ENCODE measurements around the gene CYP2D6. TPM values are rescaled to one million over a fixed set of nuclear protein-coding genes. Genes with fewer than 3 reads are reported as not detected.
A peak's percentile ranks its signal among the peaks of the same experiment; 100 is the strongest.

CYP2D6 gene
- total RNA-seq, 1 experiment from 2014 or later, result 6.7 TPM

DNA sequence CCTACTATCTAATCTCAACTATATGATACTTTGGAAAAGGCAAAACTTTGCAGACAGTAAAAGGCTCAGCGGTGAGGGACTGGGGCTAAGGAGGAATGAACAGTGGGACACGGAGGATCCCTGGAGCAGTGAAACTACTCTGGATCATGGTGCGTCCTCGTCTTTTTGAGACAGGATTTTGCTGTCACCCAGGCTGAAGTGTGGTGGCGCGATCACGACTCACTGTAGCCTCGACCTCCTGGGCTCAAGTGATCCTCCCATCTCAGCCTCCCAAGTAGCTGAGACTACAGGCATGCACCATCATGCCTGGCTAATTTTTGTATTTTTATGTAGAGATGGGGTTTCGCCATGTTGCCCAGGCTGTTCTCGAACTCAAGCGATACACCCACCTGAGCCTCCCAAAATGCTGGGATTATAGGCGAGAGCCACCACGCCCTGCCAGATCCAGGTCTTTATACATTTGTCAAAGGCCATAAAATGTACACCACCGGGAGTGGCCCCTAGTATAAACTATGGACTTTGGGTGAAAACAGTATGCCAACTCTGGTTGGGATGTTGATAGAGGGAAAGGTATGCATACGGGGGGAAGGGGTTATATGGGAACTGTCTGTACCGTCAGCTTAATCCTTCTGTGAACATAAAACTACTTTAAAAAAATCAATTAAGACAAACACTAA lies 28.0 kb upstream of the CYP2D6 start:
- Histone ChIP-seq H4K20me1 (ENCODE audit: insufficient read depth) (peaks cover 10% of the 10 kb centered on the region; the same call in 1 of the 2 replicates), H3K27me3 (ENCODE audit: insufficient read depth, low read depth) (no peaks in the 10 kb centered on the region), H3K9me3 (ENCODE audit: insufficient read depth, low read depth) (no peaks in the 10 kb centered on the region), H3K4me2 (no peak overlapping the region), H3K9me2 (ENCODE audit: insufficient read depth) (no peaks in the 10 kb centered on the region), H3K4me1 (replicated peaks; ENCODE audit: insufficient read depth) (no peaks in the 10 kb centered on the region), H3K4me3 (no peak overlapping the region), H3K36me3 (ENCODE audit: low read depth) (0 out of 2 replicates have a peak, but pooled peaks cover 10% of the 10 kb centered on the region), H3K27ac (no peak overlapping the region), H2AFZ (no peak overlapping the region), H3F3A (ENCODE audit: insufficient read depth, low read depth) (peaks cover 7% of the 10 kb centered on the region; the same call in 1 of the 2 replicates), H3K79me2 (ENCODE audit: low read depth) (no peaks in the 10 kb centered on the region)
- intact Hi-C loops (cut with micrococcal nuclease; ENCODE audit: unreplicated experiment), result no loop called here
- BruUV-seq (replicated peaks), result no TSS peak
- no peak for TF ChIP-seq EZH2 (IDR thresholded peaks at IDR 0.05; ENCODE audit: low read depth)
- TF ChIP-seq, protein P1, sequence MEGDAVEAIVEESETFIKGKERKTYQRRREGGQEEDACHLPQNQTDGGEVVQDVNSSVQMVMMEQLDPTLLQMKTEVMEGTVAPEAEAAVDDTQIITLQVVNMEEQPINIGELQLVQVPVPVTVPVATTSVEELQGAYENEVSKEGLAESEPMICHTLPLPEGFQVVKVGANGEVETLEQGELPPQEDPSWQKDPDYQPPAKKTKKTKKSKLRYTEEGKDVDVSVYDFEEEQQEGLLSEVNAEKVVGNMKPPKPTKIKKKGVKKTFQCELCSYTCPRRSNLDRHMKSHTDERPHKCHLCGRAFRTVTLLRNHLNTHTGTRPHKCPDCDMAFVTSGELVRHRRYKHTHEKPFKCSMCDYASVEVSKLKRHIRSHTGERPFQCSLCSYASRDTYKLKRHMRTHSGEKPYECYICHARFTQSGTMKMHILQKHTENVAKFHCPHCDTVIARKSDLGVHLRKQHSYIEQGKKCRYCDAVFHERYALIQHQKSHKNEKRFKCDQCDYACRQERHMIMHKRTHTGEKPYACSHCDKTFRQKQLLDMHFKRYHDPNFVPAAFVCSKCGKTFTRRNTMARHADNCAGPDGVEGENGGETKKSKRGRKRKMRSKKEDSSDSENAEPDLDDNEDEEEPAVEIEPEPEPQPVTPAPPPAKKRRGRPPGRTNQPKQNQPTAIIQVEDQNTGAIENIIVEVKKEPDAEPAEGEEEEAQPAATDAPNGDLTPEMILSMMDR (conservative IDR thresholded peaks at IDR 0.05), result no peak
- CTCF ChIA-PET, result no interaction called here
- POLR2A ChIA-PET (ENCODE audit: unreplicated experiment), result interaction anchor here (0.6 kb wide), 1 partner anchor 34 kb away, joined by 3 read pairs; no protein-coding TSS in a partner anchor
- no peak for DNase-seq

DNA sequence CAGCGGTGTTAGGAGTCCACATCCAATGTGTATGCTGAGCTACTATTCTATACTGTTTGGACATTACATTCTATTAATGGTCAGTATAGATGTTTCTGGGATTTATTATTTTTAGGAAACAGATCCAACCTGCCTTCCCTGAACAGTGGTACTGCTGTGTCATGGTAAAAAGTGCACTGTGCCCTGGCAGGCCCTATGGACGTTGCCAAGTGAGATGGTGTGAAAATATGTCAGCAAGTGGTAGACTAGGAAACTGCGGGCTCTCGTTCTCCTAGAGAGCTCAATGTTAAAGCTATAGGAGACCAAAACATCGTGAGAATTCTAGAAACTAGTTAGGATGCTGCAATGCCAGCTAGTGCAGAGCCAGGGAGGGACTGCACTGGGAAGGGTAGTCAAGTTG lies 26.0 kb upstream of the CYP2D6 start:
- intact Hi-C loops (cut with micrococcal nuclease; ENCODE audit: unreplicated experiment), result no loop called here
- DNase-seq, result no peak
- ChIA-PET CTCF (no interaction called here), POLR2A (ENCODE audit: unreplicated experiment) (interaction anchor here (0.5 kb wide), 1 partner anchor 97 kb away, joined by 5 read pairs; no protein-coding TSS in a partner anchor)
- Histone ChIP-seq H3K79me2 (ENCODE audit: low read depth) (no peaks in the 10 kb centered on the region), H3K36me3 (ENCODE audit: low read depth) (0 out of 2 replicates have a peak, but pooled peaks cover 10% of the 10 kb centered on the region), H3K4me1 (replicated peaks; ENCODE audit: insufficient read depth) (no peaks in the 10 kb centered on the region), H4K20me1 (ENCODE audit: insufficient read depth) (peaks cover 5% of the 10 kb centered on the region; the same call in 1 of the 2 replicates), H3F3A (ENCODE audit: insufficient read depth, low read depth) (peaks cover 7% of the 10 kb centered on the region; the same call in 1 of the 2 replicates), H3K27ac (no peak overlapping the region), H3K4me2 (no peak overlapping the region), H3K4me3 (no peak overlapping the region), H2AFZ (no peak overlapping the region), H3K9me2 (ENCODE audit: insufficient read depth) (no peaks in the 10 kb centered on the region), H3K27me3 (ENCODE audit: insufficient read depth, low read depth) (no peaks in the 10 kb centered on the region), H3K9me3 (ENCODE audit: insufficient read depth, low read depth) (no peaks in the 10 kb centered on the region)
- TF ChIP-seq EZH2 (IDR thresholded peaks at IDR 0.05; ENCODE audit: low read depth), result no peak
- TF ChIP-seq, protein P1 (conservative IDR thresholded peaks at IDR 0.05), result no peak
- BruUV-seq (replicated peaks), result no TSS peak

DNA sequence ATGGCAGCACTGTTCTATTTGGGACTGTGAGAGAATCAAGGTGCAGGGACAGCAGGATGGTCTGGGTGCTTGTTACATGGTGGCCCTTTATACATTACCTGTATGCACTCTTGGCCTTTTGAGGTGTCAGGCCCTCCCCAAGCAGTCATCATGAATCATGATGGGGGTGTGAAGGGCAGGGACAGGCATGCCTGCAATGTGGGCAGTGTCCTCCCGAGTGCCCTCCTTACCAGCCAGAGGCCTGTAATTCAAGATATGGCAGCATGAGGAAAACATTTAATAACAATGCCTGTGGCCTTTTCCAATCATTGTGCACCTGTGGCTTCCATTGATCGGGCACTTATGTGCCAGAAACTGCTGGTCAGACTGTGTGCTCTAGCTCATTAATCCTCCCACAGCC lies 25.5 kb upstream of the CYP2D6 start:
- intact Hi-C loops (cut with micrococcal nuclease; ENCODE audit: unreplicated experiment), result no loop called here
- Histone ChIP-seq H3F3A (ENCODE audit: insufficient read depth, low read depth) (peaks cover 7% of the 10 kb centered on the region; the same call in 1 of the 2 replicates), H3K27ac (no peak overlapping the region), H2AFZ (no peak overlapping the region), H3K9me3 (ENCODE audit: insufficient read depth, low read depth) (no peaks in the 10 kb centered on the region), H3K4me1 (replicated peaks; ENCODE audit: insufficient read depth) (no peaks in the 10 kb centered on the region), H3K4me3 (no peak overlapping the region), H3K79me2 (ENCODE audit: low read depth) (no peaks in the 10 kb centered on the region), H3K4me2 (no peak overlapping the region), H3K27me3 (ENCODE audit: insufficient read depth, low read depth) (no peaks in the 10 kb centered on the region), H4K20me1 (ENCODE audit: insufficient read depth) (peaks cover 5% of the 10 kb centered on the region; the same call in 1 of the 2 replicates), H3K9me2 (ENCODE audit: insufficient read depth) (no peaks in the 10 kb centered on the region), H3K36me3 (ENCODE audit: low read depth) (0 out of 2 replicates have a peak, but pooled peaks cover 10% of the 10 kb centered on the region)
- CTCF ChIA-PET, result interaction anchor here (0.5 kb wide), 1 partner anchor 43 kb away, joined by 4 read pairs; no protein-coding TSS in a partner anchor
- POLR2A ChIA-PET (ENCODE audit: unreplicated experiment), result no interaction called here
- BruUV-seq (replicated peaks), result no TSS peak
- no peak for TF ChIP-seq EZH2 (IDR thresholded peaks at IDR 0.05; ENCODE audit: low read depth)
- TF ChIP-seq, protein P1 (conservative IDR thresholded peaks at IDR 0.05), result no peak
- DNase-seq, result peak in 1 of 2 experiments; percentile 37
